SH-SY5Y (cell line): ENCODE results near the gene TMEM187.

Source experiments
- GATA2 ChIP-seq: IDR thresholded peaks from 2 replicates; pipeline ENCODE4 v1.6.1; 2011; ENCODE audit warnings: mild to moderate bottlenecking, low read depth, low read length
- GATA3 ChIP-seq: IDR thresholded peaks from 2 replicates; pipeline ENCODE4 v1.6.1; 2011; ENCODE audit warnings: low read depth, mild to moderate bottlenecking, low read length, moderate library complexity

The TMEM187 gene

DNA sequence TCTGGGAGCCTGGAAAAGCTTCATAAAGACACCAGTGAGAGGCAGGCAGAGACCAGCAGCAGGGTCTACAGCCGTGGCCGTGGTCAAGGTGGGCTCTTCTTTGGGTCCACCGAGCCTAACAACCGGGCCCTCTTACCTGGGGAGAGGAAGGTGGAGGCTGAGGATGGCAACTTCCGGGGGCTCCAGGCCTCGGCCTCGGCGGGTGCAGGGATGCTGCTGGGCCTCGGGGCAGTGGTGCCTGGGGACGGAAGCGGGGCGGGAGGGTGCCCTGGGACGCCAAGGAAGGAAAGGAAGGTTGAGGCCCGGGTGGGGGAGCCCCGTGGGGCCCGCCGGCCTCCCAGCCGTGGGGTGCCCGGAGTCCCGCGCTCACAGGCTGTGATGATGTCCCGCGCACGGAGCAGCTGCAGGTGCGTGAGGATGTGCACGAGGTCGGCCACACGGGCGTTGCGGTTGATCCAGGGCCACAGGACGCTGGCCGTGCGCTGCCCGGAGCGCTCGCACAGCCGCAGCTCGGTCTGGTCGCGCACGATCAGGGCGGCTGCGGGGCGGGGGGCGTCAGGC is 46.6 kb downstream of the TMEM187 start:
- TF ChIP-seq GATA3 = no peak
- no peak for TF ChIP-seq GATA2

GRCh38 chrX:154019633-154020528 is 47.3 kb downstream of the TMEM187 start, which contains the start of gene IRAK1:
TSS of gene IRAK1 (minus strand) at chrX:154019902. CDS start at chrX:154019812, 90 bp downstream.
- TF ChIP-seq GATA2 (no peak), GATA3 (no peak)

- TF ChIP-seq GATA2 (no peak), GATA3 (no peak)
Observed at GRCh38 chrX:154020536-154021115, 48.1 kb downstream of the TMEM187 start.

- no peak for TF ChIP-seq GATA2
- no peak for TF ChIP-seq GATA3
Observed at GRCh38 chrX:154021131-154021611, 48.6 kb downstream of the TMEM187 start.

GRCh38 chrX:154022108-154022507 is 49.6 kb downstream of the TMEM187 start:
- TF ChIP-seq GATA3 = no peak
- TF ChIP-seq GATA2 = no peak

GRCh38 chrX:154023276-154024000 is 50.9 kb downstream of the TMEM187 start:
- no peak for TF ChIP-seq GATA2
- no peak for TF ChIP-seq GATA3

- TF ChIP-seq GATA2 (no peak), GATA3 (no peak)
Observed at GRCh38 chrX:154024271-154024670, 51.7 kb downstream of the TMEM187 start.

DNA sequence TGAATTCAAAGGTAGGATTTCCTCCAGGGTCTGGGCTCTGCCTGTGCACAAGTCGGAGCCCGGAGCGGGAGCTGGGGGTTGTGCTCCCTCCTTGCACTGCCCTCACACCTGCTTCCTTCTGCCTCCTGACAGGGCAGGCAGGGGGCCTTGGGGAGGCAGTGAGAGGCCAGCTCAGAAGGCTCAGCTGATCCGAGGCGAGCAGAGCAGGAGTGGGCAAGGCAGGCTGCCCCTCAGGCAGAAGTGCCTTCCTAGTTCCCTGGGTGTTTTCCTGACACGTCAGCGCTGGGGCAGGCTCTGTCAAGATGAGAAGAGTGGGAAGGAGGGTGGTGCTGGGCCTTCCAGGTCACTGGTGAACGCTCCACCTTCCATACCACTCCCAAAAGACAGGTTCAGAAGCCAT is 52.7 kb downstream of the TMEM187 start:
- TF ChIP-seq GATA3 (no peak), GATA2 (no peak)

GRCh38 chrX:154026136-154027021 is 53.8 kb downstream of the TMEM187 start:
- no peak for TF ChIP-seq GATA2
- no peak for TF ChIP-seq GATA3

- TF ChIP-seq GATA2 = no peak
- no peak for TF ChIP-seq GATA3
Observed at GRCh38 chrX:154027022-154027402, 54.5 kb downstream of the TMEM187 start.

DNA sequence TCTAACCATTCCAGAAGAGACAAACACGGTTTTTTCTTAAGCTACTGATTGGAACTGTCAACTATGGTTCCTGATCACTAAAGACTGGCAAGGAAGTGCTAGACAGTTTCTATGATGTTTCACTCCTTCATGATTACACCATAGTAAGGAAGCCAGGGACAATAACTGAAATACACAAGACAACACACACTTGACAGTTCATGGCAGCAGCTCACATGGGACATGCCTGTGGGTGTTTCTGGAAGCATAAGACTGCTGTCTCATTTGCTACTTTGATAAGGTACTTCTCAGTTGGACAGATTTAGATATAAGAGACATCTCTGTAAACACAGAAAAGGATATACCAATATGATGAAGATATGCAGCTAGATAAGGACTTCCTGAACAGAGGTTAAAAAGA is 55.4 kb downstream of the TMEM187 start:
- TF ChIP-seq GATA3 (no peak), GATA2 (no peak)

- no peak for TF ChIP-seq GATA3
- no peak for TF ChIP-seq GATA2
Observed at GRCh38 chrX:154028502-154029184, 56.1 kb downstream of the TMEM187 start.

GRCh38 chrX:154029439-154029838 is 56.9 kb downstream of the TMEM187 start:
- no peak for TF ChIP-seq GATA3
- no peak for TF ChIP-seq GATA2
